H1 (cell line): ENCODE measurements around the gene DKC1. TPM values are rescaled to one million over a fixed set of nuclear protein-coding genes. Genes with fewer than 3 reads are reported as not detected.

Source experiments
- CTCF ChIA-PET: fragments of 300-600 bp; sonication (Branson Sonifier 250); formaldehyde crosslinking; loops from one replicate; lab custom pipeline; 2021; ENCODE audit not compliant: partially characterized antibody; lab: Charles Lee
- POLR2A ChIA-PET: fragments of 300-600 bp; sonication (Branson Sonifier 250); formaldehyde crosslinking; loops from one replicate; lab custom pipeline; 2021; ENCODE audit warnings: inconsistent platforms; ENCODE audit not compliant: partially characterized antibody; lab: Charles Lee
- DNase-seq, 2 experiments: peaks; one replicate each; pipeline versions ENCODE4 v3.0.0 to v3.0.0-alpha.2; 2010 to 2022; ENCODE audit warnings: low spot score in 2 of 2, low read depth in 1 of 2, mixed read lengths in 1 of 2
- FAIRE-seq: peaks from 2 replicates; lab custom pipeline; 2011; peaks lifted over from hg19 to GRCh38; lab: Jason Lieb, UNC
- H2AFZ ChIP-seq: 2 replicates; pipeline ENCODE4 v1.8.1; 2012; ENCODE audit warnings: low read length, inconsistent platforms
- H2AK5ac ChIP-seq: 2 replicates; pipeline ENCODE4 v1.6.1; 2013; ENCODE audit warnings: low read depth, low read length
- H2BK120ac ChIP-seq: replicated peaks from 2 replicates; pipeline ENCODE3; 2013; ENCODE audit warnings: low read depth, low read length, inconsistent platforms
- H2BK12ac ChIP-seq: 2 replicates; pipeline ENCODE4 v1.6.1; 2013; ENCODE audit warnings: low read depth, low read length
- H2BK15ac ChIP-seq: 2 replicates; pipeline ENCODE4 v1.6.1; 2013; ENCODE audit warnings: low read length
- H2BK20ac ChIP-seq: 2 replicates; pipeline ENCODE4 v1.6.1; 2013; ENCODE audit warnings: low read length
- H2BK5ac ChIP-seq: 2 replicates; pipeline ENCODE4 v1.6.1; 2013; ENCODE audit warnings: low read depth, low read length
- H3K14ac ChIP-seq: 2 replicates; pipeline ENCODE4 v1.6.1; 2013; ENCODE audit warnings: inconsistent platforms; ENCODE audit not compliant: insufficient read length
- H3K18ac ChIP-seq: 2 replicates; pipeline ENCODE4 v1.6.1; 2013; ENCODE audit warnings: low read length; ENCODE audit errors: extremely low read depth
- H3K23ac ChIP-seq: 2 replicates; pipeline ENCODE4 v1.6.1; 2013; ENCODE audit warnings: inconsistent platforms; ENCODE audit not compliant: insufficient read length
- H3K23me2 ChIP-seq: 2 replicates; pipeline ENCODE4 v1.6.1; 2013; ENCODE audit warnings: low read depth, low read length
- H3K27ac ChIP-seq: 2 replicates; pipeline ENCODE4 v1.6.1; 2011; ENCODE audit warnings: low read depth, low read length, inconsistent platforms
- H3K27me3 ChIP-seq, 4 experiments: replicated peaks in 1 of 4; 1 replicate in 1 of 4; 2 replicates in 3 of 4; pipeline versions ENCODE4 v1.6.1 to v1.8.1; 2011 to 2013; ENCODE audit warnings: low read length in 3 of 4, mild to moderate bottlenecking in 3 of 4, inconsistent platforms in 2 of 4, mixed read lengths in 2 of 4, moderate library complexity in 1 of 4; ENCODE audit not compliant: control insufficient read depth in 3 of 4, insufficient read depth in 3 of 4; ENCODE audit errors: extremely low read depth in 1 of 4
- H3K36me3 ChIP-seq, 4 experiments: 2 replicates each; pipeline versions ENCODE4 v1.6.1 to v1.8.1; 2011 to 2013; ENCODE audit warnings: mild to moderate bottlenecking in 4 of 4, low read length in 3 of 4, moderate library complexity in 2 of 4, control low read depth in 1 of 4, inconsistent platforms in 1 of 4; ENCODE audit not compliant: insufficient read depth in 4 of 4, control insufficient read depth in 2 of 4
- H3K4ac ChIP-seq: replicated peaks from 2 replicates; pipeline ENCODE3; 2013; ENCODE audit warnings: low read length, low read depth, mixed read lengths, inconsistent platforms; ENCODE audit not compliant: insufficient read length
- H3K4me1 ChIP-seq, 4 experiments: replicated peaks in 1 of 4; 1 replicate in 1 of 4; 2 replicates in 3 of 4; pipeline versions ENCODE4 v1.6.1 to v1.8.1; 2011 to 2013; ENCODE audit warnings: low read length in 3 of 4, inconsistent platforms in 2 of 4, mixed read lengths in 1 of 4; ENCODE audit not compliant: insufficient read depth in 4 of 4, control insufficient read depth in 3 of 4
- H3K4me2 ChIP-seq, 2 experiments: 2 replicates each; pipeline versions ENCODE4 v1.6.1 to v1.8.1; 2011 to 2013; ENCODE audit warnings: low read depth in 2 of 2, low read length in 2 of 2, control low read depth in 1 of 2, inconsistent platforms in 1 of 2, mild to moderate bottlenecking in 1 of 2; ENCODE audit not compliant: insufficient read depth in 1 of 2
- H3K4me3 ChIP-seq, 4 experiments: fragments of 200-600, 300-600 bp in 1 of 4; sonication (generic), shearing (Covaris generic), sonication (Bioruptor Twin) in 1 of 4; 2 replicates each; pipeline versions ENCODE4 v1.5.1 to v1.8.1; 2011 to 2016; ENCODE audit warnings: low read length in 4 of 4, low read depth in 3 of 4, control low read depth in 2 of 4, inconsistent platforms in 2 of 4, mild to moderate bottlenecking in 2 of 4, mixed read lengths in 1 of 4, moderate library complexity in 1 of 4; ENCODE audit not compliant: insufficient read depth in 2 of 4; ENCODE audit errors: extremely low read depth in 1 of 4
- H3K56ac ChIP-seq: replicated peaks from 2 replicates; pipeline ENCODE3; 2013; ENCODE audit warnings: low read depth, mild to moderate bottlenecking, mixed read lengths, low read length, inconsistent platforms; ENCODE audit not compliant: insufficient read length
- H3K79me1 ChIP-seq: 2 replicates; pipeline ENCODE4 v1.6.1; 2013; ENCODE audit warnings: low read depth, low read length, control low read depth
- H3K79me2 ChIP-seq, 2 experiments: 2 replicates each; pipeline versions ENCODE4 v1.6.1 to v1.8.1; 2012 to 2013; ENCODE audit warnings: low read length in 2 of 2, mild to moderate bottlenecking in 2 of 2, inconsistent platforms in 1 of 2; ENCODE audit not compliant: insufficient read depth in 2 of 2, control insufficient read depth in 1 of 2
- H3K9ac ChIP-seq, 4 experiments: replicated peaks in 1 of 4; 1 replicate in 1 of 4; 2 replicates in 3 of 4; pipeline versions ENCODE4 v1.6.1 to v1.8.1; 2011 to 2013; ENCODE audit warnings: low read depth in 3 of 4, low read length in 3 of 4, control low read depth in 2 of 4, mild to moderate bottlenecking in 2 of 4, moderate library complexity in 2 of 4, inconsistent platforms in 1 of 4; ENCODE audit errors: extremely low read depth in 1 of 4
- H3K9me3 ChIP-seq, 2 experiments: 2 replicates each; pipeline versions ENCODE4 v1.6.1 to v1.8.1; 2012 to 2013; ENCODE audit warnings: mild to moderate bottlenecking in 2 of 2, moderate library complexity in 2 of 2, control low read depth in 1 of 2, inconsistent platforms in 1 of 2, low read depth in 1 of 2, low read length in 1 of 2, mixed read lengths in 1 of 2; ENCODE audit not compliant: insufficient read depth in 2 of 2
- H4K20me1 ChIP-seq, 2 experiments: replicated peaks in 1 of 2; 2 replicates each; pipeline versions ENCODE3 to v1.8.1; 2011 to 2013; ENCODE audit warnings: inconsistent platforms in 2 of 2, low read length in 2 of 2, mild to moderate bottlenecking in 1 of 2; ENCODE audit not compliant: insufficient read depth in 2 of 2, control insufficient read depth in 1 of 2
- H4K5ac ChIP-seq: 2 replicates; pipeline ENCODE4 v1.6.1; 2013; ENCODE audit warnings: low read length, low read depth, mixed read lengths, inconsistent platforms; ENCODE audit not compliant: insufficient read length
- H4K8ac ChIP-seq: 2 replicates; pipeline ENCODE4 v1.8.0; 2013; ENCODE audit warnings: mild to moderate bottlenecking, moderate library complexity, low read length, inconsistent platforms; ENCODE audit not compliant: insufficient read depth; ENCODE audit errors: extremely low read depth
- H4K91ac ChIP-seq: replicated peaks from 2 replicates; pipeline ENCODE3; 2013; ENCODE audit warnings: low read length, mixed read lengths, inconsistent platforms; ENCODE audit not compliant: insufficient read length
- BRCA1 ChIP-seq: IDR thresholded peaks from 2 replicates; pipeline ENCODE4 v1.6.1; 2012; ENCODE audit warnings: low read depth, low read length, improper control_type of control experiment
- CHD1 ChIP-seq: IDR thresholded peaks from 2 replicates; pipeline ENCODE4 v1.6.1; 2012; ENCODE audit warnings: low read depth, low read length, improper control_type of control experiment
- EP300 ChIP-seq, 2 experiments: IDR thresholded peaks; 1 replicate in 1 of 2; 2 replicates in 1 of 2; pipeline ENCODE4 v1.6.1; 2011 to 2012; ENCODE audit warnings: low read depth in 2 of 2, low read length in 2 of 2, mild to moderate bottlenecking in 2 of 2, borderline replicate concordance in 1 of 2, inconsistent platforms in 1 of 2, moderate library complexity in 1 of 2
- WGBS, 2 experiments: shearing (Covaris generic) in 1 of 2; methylation state at CpG; one replicate each; pipeline versions ENCODE4 v1.1.6 to v1.1.7; 2013 to 2015; ENCODE audit warnings: low lambda C conversion rate in 2 of 2, mixed read lengths in 2 of 2, inconsistent platforms in 1 of 2, low coverage in 1 of 2, missing lambda C conversion rate in 1 of 2; ENCODE audit not compliant: insufficient replicate concordance in 2 of 2, insufficient coverage in 1 of 2, insufficient read length in 1 of 2; ENCODE audit errors: extremely low coverage in 1 of 2, missing lambda C conversion rate in 1 of 2; 5-methylcytosine and 5-hydroxymethylcytosine counted together
- polyA plus RNA-seq, 7 experiments: library from polyadenylated mRNA; depleted of rRNA in 3 of 7; stranded (reverse) in 5 of 7; unstranded in 2 of 7; fragments of >200 nt in 5 of 7; fragments of 200-250 nt in 2 of 7; gene quantifications; 1 replicate in 5 of 7; 2 replicates in 1 of 7; 4 replicates in 1 of 7; pipeline versions ENCODE4 v1.2.1 to v1.2.3, GENCODE V29; 2011 to 2013; ENCODE audit warnings: missing spikeins in 2 of 7, mixed read lengths in 2 of 7
- total RNA-seq: library from RNA; stranded (reverse); fragmentation: NEBNext Ultra II Directional; extraction: Animal tissue kit (Norgen Biotek cat#: 25700); gene quantifications from 2 replicates; pipeline ENCODE4 v1.2.1, GENCODE V29; 2021

Gene DKC1
- total and polyA plus RNA-seq, 2 of the 8 experiments (the other 6 are each of a cell fraction or from before 2014, with no cell fraction given), result 65.6 to 143 TPM

DNA sequence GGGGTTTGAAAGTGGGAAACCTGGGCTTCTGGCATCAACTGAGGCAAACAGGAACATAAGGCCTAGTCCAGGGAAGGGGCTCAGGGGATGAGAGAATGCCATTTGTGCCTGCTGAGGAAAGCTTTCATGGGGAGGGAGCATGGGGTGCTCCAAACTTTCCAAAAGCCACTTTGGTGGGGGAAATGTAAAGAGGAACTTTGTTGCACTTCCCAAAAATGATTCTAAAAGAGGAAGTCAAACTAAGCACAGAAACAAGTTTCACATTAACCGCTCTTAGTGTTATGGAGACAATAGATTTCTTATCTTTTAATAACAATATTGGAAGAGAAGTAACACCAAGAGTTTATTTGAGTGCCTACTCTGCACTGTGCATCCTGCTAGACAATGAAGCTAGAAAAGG, 44.0 kb upstream of the DKC1 start:
- Histone ChIP-seq H2AFZ (no peak overlapping the region), H3K4ac (no peak overlapping the region), H3K23me2 (no peaks in the 10 kb centered on the region), H4K5ac (no peak overlapping the region), H3K9ac (no peak overlapping the region), H3K18ac (no peak overlapping the region), H4K8ac (no peak overlapping the region), H3K4me1 (no peaks in the 10 kb centered on the region), H3K14ac (no peak overlapping the region), H2BK20ac (no peak overlapping the region), H3K23ac (no peak overlapping the region), H3K56ac (no peak overlapping the region), H3K36me3 (no peaks in the 10 kb centered on the region), H3K4me2 (no peak overlapping the region), H3K4me3 (no peak overlapping the region), H3K27ac (no peak overlapping the region), H2BK5ac (no peak overlapping the region), H2BK12ac (no peak overlapping the region), H2BK15ac (no peak overlapping the region), H2AK5ac (no peak overlapping the region), H3K9me3 (no peaks in the 10 kb centered on the region), H3K79me2 (no peaks in the 10 kb centered on the region), H2BK120ac (no peak overlapping the region), H4K91ac (no peak overlapping the region), H3K27me3 (no peaks in the 10 kb centered on the region), H3K79me1 (no peaks in the 10 kb centered on the region), H4K20me1 (no peaks in the 10 kb centered on the region)
- TF ChIP-seq BRCA1 (no peak), EP300 (IDR thresholded peaks at IDR 0.05; ENCODE audit: borderline replicate concordance in 1 of 2, low read depth in 2 of 2, low read length in 2 of 2) (no peak), CHD1 (no peak)
- POLR2A ChIA-PET, result interaction anchor here (1.1 kb wide), 1 partner anchor 177 kb away, joined by 3 read pairs; no protein-coding TSS in a partner anchor
- CTCF ChIA-PET, result interaction anchor here (1.2 to 4.2 kb wide), 3 partner anchors 10 to 30 kb away, joined by 4 to 22 read pairs (median 4); no protein-coding TSS in a partner anchor
- WGBS, 2 experiments, result 100% methylated on average over 1 of the region's 1 CpG; no CpG with 5 or more reads in 1 of the 2 experiments
- DNase-seq, result no peak
- FAIRE-seq, result no peak
